HUDEP-2 (cell line): ENCODE data around the gene ITPR1.

Experiments used
- DNase-seq, 76 experiments: peaks; one replicate each; lab custom pipeline; 2025; ENCODE audit not compliant: unreplicated experiment in 76 of 76; lab: John Stamatoyannopoulos, UW

ITPR1 gene

GRCh38 chr3:4735243-4735642, 242.1 kb downstream of the ITPR1 start:
- DNase-seq = no peak

GRCh38 chr3:4736284-4736861, 243.2 kb downstream of the ITPR1 start:
- DNase-seq = no peak

GRCh38 chr3:4738737-4739274, 245.7 kb downstream of the ITPR1 start:
- DNase-seq = no peak

GRCh38 chr3:4739289-4740236, 246.4 kb downstream of the ITPR1 start:
- peak in 1 of 76 experiments; percentile 9 for DNase-seq

- DNase-seq = no peak
Observed at GRCh38 chr3:4740397-4741105, 247.4 kb downstream of the ITPR1 start.

- no peak for DNase-seq
Observed at GRCh38 chr3:4741106-4741403, 247.9 kb downstream of the ITPR1 start.

GRCh38 chr3:4741404-4742307, 248.5 kb downstream of the ITPR1 start:
- DNase-seq = peak in 45 of 76 experiments; percentile 3 to 62 (median 23)

- DNase-seq = no peak
Observed at GRCh38 chr3:4742359-4742758, 249.2 kb downstream of the ITPR1 start.

GRCh38 chr3:4743371-4743770, 250.2 kb downstream of the ITPR1 start:
- DNase-seq = no peak

GRCh38 chr3:4744405-4745234, 251.5 kb downstream of the ITPR1 start:
- no peak for DNase-seq

- no peak for DNase-seq
Observed at GRCh38 chr3:4745235-4745610, 252.1 kb downstream of the ITPR1 start.

- DNase-seq = no peak
Observed at GRCh38 chr3:4746241-4746958, 253.3 kb downstream of the ITPR1 start.

- no peak for DNase-seq
Observed at GRCh38 chr3:4748127-4748526, 255.0 kb downstream of the ITPR1 start.

GRCh38 chr3:4748701-4749378, 255.7 kb downstream of the ITPR1 start:
- DNase-seq = no peak

GRCh38 chr3:4749567-4750002, 256.4 kb downstream of the ITPR1 start:
- no peak for DNase-seq

- DNase-seq = no peak
Observed at GRCh38 chr3:4750306-4750968, 257.3 kb downstream of the ITPR1 start.

- no peak for DNase-seq
Observed at GRCh38 chr3:4751029-4751501, 257.9 kb downstream of the ITPR1 start.
